ENCODE measurements around the gene ATM.

Gene ATM

DNA sequence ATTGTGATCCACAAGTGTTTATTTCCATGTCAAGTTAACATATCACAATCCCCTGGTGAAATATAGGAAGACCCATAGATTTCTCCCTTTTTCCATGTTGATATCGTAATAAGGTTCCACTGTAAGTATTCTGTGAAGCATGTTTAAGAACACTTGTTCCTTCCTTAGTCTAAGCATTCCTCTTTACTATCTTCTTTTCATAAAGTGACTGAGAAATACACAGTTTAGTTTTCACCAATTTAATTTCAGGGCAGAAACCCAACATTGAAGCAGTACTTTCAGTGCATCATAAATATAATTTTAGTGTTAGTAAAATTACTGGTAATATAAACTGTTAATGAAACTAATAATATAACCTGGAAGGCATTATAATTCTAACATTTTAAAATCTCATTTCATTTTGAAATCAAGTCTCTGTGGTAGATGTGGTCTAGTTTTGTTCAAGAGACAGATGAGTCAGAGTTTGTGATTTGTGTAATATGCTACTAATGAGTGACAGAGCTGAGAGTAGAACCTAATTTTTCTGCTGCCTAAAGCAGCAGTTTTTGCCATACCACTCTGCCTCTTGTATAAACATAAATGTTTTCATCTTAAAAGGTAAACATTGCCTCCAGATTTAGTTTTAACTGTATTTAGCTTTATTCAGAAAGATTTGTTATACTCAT lies 79.4 kb downstream of the ATM start:
- TF ChIP-seq, protein P1, sequence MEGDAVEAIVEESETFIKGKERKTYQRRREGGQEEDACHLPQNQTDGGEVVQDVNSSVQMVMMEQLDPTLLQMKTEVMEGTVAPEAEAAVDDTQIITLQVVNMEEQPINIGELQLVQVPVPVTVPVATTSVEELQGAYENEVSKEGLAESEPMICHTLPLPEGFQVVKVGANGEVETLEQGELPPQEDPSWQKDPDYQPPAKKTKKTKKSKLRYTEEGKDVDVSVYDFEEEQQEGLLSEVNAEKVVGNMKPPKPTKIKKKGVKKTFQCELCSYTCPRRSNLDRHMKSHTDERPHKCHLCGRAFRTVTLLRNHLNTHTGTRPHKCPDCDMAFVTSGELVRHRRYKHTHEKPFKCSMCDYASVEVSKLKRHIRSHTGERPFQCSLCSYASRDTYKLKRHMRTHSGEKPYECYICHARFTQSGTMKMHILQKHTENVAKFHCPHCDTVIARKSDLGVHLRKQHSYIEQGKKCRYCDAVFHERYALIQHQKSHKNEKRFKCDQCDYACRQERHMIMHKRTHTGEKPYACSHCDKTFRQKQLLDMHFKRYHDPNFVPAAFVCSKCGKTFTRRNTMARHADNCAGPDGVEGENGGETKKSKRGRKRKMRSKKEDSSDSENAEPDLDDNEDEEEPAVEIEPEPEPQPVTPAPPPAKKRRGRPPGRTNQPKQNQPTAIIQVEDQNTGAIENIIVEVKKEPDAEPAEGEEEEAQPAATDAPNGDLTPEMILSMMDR (IDR thresholded peaks at IDR 0.05) = no peak
- no peak for DNase-seq (ENCODE audit: low spot score)
- Histone ChIP-seq H3K27ac (no peak overlapping the region), H3K4me3 (no peak overlapping the region)

DNA sequence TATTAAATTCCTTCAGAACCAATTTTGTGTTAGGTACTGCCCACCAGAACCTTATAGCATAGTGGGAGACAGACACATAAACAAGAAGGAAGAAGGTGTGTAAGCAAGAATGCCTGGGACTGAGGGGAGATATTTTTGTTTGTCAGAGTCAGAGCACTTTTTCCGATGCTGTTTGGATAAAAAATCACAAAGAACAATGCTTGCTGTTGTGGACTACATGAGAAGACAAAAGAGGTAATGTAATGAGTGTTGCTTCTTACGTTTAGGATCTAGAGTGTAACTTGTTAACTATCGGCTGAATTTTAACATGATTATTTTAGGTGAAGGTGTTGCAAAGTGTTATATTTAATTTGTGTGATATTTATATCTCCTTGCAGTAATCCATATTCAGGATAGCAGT lies 84.9 kb downstream of the ATM start:
- H3K27ac ChIP-seq = no peak overlapping the region
- DNase-seq (ENCODE audit: low spot score) = no peak

DNA sequence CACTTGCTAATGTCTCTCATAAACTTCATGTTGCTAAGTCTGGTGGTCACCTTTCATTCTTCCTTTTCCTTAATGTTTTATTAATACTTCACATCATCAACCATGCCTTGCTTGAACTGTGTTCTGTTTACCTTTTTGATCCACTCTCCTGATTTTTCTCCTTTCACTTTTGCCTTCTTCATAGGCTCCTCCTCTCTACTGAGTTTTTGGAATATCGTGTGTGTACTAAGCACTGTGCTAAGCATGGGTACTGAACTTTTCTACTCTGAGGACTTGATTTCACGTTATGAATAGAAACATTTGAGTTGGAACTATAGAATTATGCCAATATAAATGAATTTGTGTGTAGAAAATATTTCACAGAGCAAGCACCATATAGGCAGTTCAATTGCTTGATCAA lies 90.6 kb downstream of the ATM start:
- Histone ChIP-seq H3K27ac (no peak overlapping the region), H3K4me3 (no peak overlapping the region)
- no peak for DNase-seq (ENCODE audit: low spot score)
- TF ChIP-seq, protein P1 (IDR thresholded peaks at IDR 0.05) = no peak

More for the DNA sequence above, 84.9 kb downstream of the ATM start:
- no peak overlapping the region for H3K4me3 ChIP-seq
- TF ChIP-seq, protein P1 (IDR thresholded peaks at IDR 0.05) = no peak

DNA sequence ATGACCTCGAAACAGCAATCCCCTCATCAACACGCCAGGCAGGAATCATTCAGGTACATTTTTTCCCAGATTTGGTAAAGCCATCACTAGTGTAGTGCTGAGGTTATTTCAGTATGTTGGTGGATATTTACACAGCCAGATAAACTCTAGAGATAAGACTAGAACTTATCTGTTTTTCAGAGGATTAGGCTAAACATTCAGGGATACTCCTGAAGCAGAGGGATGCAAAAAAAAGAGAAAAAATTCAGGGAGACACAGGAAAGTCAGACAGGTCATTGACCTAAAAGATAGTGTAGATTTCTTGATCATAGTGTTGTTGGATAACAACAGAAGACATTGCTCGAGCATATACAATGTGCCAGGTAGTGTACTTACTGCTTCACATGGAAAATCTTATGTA lies 93.2 kb downstream of the ATM start:
- Histone ChIP-seq H3K4me3 (no peak overlapping the region), H3K27ac (no peak overlapping the region)
- no peak for DNase-seq (ENCODE audit: low spot score)
- TF ChIP-seq, protein P1 (IDR thresholded peaks at IDR 0.05) = no peak

DNA sequence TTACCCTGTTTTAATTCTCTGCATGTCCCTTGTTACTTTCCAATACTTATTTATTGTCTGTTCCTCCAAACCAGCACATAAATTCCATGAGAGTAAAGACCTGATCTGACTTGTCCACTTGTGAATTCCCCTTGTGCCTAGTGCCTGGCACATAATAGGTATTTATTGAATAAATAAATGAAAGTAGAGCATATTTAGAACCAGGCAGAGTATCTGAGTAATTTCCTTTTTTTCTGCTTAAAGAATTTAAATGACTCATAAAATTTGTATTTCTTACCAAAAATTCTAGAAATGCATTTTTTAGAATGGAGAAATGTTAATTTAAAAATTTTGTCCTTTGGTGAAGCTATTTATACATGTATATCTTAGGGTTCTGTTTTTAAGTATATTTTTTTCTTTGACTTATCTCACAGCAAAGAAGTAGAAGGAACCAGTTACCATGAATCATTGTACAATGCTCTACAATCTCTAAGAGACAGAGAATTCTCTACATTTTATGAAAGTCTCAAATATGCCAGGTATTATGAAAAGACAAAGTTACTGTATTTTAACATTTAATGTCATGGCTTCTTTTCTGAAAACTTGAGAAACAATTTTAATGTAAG lies 96.8 kb downstream of the ATM start:
- no peak overlapping the region for H3K4me3 ChIP-seq
- no peak overlapping the region for H3K27ac ChIP-seq
- no peak for DNase-seq (ENCODE audit: low spot score)
- TF ChIP-seq, protein P1 (IDR thresholded peaks at IDR 0.05) = no peak

DNA sequence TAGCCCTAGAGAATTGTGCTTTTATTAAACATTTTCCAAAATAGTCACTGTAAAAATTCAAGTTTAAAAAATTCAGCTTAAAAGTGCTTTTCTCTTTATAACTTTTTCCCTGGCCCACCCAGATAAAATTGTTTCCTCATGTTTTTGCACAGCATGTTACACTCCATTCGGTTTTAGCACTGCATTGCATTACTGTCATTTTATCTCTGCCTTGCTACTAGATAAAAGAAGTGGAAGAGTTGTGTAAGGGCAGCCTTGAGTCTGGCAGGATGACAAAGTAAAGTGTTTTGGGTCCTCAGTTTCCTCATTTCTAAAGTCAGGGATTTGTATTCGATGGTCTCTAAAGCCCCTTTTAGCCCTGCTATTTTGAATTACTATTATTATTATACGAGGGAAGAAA lies 99.8 kb downstream of the ATM start:
- no peak for DNase-seq (ENCODE audit: low spot score)
- no peak overlapping the region for H3K4me3 ChIP-seq
- TF ChIP-seq, protein P1 (IDR thresholded peaks at IDR 0.05) = no peak
- no peak overlapping the region for H3K27ac ChIP-seq

DNA sequence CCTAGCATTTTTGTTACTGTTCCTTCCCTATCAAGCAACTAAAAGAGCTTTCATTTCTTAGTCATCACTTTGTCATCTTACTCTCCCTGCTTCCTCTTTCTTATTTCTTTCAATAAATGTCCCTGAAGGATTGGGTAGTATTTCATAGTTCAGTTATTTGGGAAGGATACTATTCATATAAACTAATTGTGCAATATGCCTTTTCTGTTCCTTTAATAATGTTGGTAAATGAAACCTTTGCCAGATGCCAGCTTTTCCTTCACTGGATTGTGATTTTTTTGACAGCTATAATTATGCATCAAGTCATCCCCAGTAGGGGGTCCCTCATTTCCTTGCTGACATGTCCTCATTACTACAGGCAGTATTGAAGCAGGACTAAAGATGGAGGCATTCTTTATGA lies 101.7 kb downstream of the ATM start:
- TF ChIP-seq, protein P1 (IDR thresholded peaks at IDR 0.05) = no peak
- no peak overlapping the region for H3K27ac ChIP-seq
- DNase-seq (ENCODE audit: low spot score) = no peak
- H3K4me3 ChIP-seq = no peak overlapping the region

Data from coronary artery (tissue), 2 donors.